Stimulated activated CD8-positive, alpha-beta memory T cell treated with anti-CD3 and anti-CD28 coated beads, Interleukin-15, amount 100 ng/mL, for 1 hour (primary cell): ENCODE results near the gene CDH2.
"Not testable (repeated sequence)": the region's sequence is repeated elsewhere in the genome, so short reads cannot be mapped to it uniquely, and the experiment has no call there.

Experiments used
- DNase-seq: peaks from one replicate; pipeline ENCODE4 v3.0.0-alpha.2; 2020; ENCODE audit warnings: low read depth

CDH2 gene

GRCh38 chr18:27906189-27906588, 270.7 kb downstream of the CDH2 start:
- not testable (repeated sequence) for DNase-seq

GRCh38 chr18:27903906-27904305, 273.0 kb downstream of the CDH2 start:
- DNase-seq, result no peak

DNA sequence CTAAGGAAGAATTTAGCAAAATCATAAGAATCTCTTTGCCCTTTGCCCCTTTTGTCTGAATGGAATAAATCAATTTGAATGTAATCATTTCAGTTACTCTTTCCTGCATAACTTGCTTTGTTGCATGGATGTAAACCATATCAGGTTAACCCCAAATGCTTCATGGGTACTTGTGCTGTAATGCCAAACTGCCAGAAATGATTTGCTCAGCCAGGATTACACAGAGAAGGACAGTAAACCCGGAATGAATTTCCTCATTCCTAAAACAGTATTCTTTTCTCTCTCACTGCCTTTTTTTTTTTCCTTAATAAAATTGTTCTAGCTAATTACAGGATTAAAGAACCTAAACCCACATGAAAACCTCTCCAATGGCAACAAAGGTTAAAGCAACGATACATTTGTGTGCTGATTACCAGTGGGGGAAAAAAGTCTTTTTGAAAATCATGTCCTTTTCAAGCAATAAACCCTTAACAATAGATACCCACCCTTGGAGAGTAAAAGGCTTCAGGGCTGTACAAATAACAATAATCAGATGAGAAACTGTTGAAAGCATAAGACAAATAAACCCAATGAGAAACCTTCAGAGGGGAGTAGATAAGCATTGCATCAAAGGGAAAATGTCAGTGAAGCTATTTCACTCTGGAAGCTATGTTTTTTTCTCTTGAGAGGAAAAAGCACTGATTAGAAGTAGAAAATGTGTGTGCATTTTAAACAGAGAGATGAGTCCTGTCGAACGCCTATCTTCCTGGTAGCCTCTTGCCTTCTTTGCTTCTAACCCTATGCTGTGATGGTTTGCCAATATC, 275.3 kb downstream of the CDH2 start:
- no peak for DNase-seq
